HepG2 (cell line): ENCODE results near the gene PPIL6. TPM values are rescaled to one million over a fixed set of nuclear protein-coding genes. Genes with fewer than 3 reads are reported as not detected.

Source experiments
- ATAC-seq: fragments of 200-7000 bp; cut with Tn5 transposase; 3 replicates; pipeline ENCODE4 v1.9.1; 2020; ENCODE audit warnings: mild to moderate bottlenecking, moderate library complexity
- BruUV-seq: library from RNA; stranded (reverse); fragments of 400-500 nt; replicated peaks from 2 replicates; lab custom pipeline; 2021; lab: Mats Ljungman, UMichigan
- CTCF ChIA-PET: fragments of 300-600 bp; formaldehyde crosslinking; extraction: SDS; loops from one replicate; lab custom pipeline; 2021; ENCODE audit warnings: low total read pairs, inconsistent platforms, low intra/inter-chr PET ratio; lab: Yijun Ruan, JAX
- POLR2A ChIA-PET: fragments of 350-600 bp; sonication (Branson Sonifier 250); formaldehyde crosslinking; loops from one replicate; lab custom pipeline; 2020; ENCODE audit warnings: antibody characterized with exemption, inconsistent platforms; lab: Yijun Ruan, JAX
- DNase-seq: peaks from one replicate; pipeline ENCODE4 v3.0.0-alpha.2; 2015; ENCODE audit warnings: low spot score
- FAIRE-seq: peaks from 3 replicates; lab custom pipeline; 2011; peaks lifted over from hg19 to GRCh38; lab: Jason Lieb, UNC
- H2AFZ ChIP-seq: one replicate; pipeline ENCODE4 v1.6.1; 2011; ENCODE audit warnings: low read length, inconsistent platforms
- H3K27ac ChIP-seq: fragments of 300-600 bp; 3 replicates; pipeline ENCODE4 v1.8.0; 2011; ENCODE audit warnings: mixed run types, mild to moderate bottlenecking, mixed read lengths, low read length, inconsistent platforms; ENCODE audit not compliant: insufficient read depth; ENCODE audit errors: extremely low read length
- H3K27me3 ChIP-seq, 2 experiments: fragments of 200-600 bp in 1 of 2; 2 replicates in 1 of 2; 3 replicates in 1 of 2; pipeline versions ENCODE4 v1.6.0 to v1.8.0; 2011; ENCODE audit warnings: low read length in 2 of 2, mild to moderate bottlenecking in 2 of 2, moderate library complexity in 2 of 2, inconsistent platforms in 1 of 2; ENCODE audit not compliant: insufficient read depth in 2 of 2, control insufficient read depth in 1 of 2
- H3K36me3 ChIP-seq, 2 experiments: fragments of 200-600 bp in 1 of 2; replicated peaks in 1 of 2; 2 replicates in 1 of 2; 3 replicates in 1 of 2; pipeline versions ENCODE4 v1.5.1 to v1.8.0; 2011; ENCODE audit warnings: low read length in 2 of 2, inconsistent platforms in 1 of 2; ENCODE audit not compliant: insufficient read depth in 2 of 2, control insufficient read depth in 1 of 2
- H3K4me1 ChIP-seq: 2 replicates; pipeline ENCODE4 v1.5.1; 2012; ENCODE audit warnings: low read length, inconsistent platforms; ENCODE audit not compliant: insufficient read depth
- H3K4me2 ChIP-seq: 2 replicates; pipeline ENCODE4 v1.6.0; 2011; ENCODE audit warnings: low read depth, low read length, inconsistent platforms
- H3K4me3 ChIP-seq, 3 experiments: fragments of 200-600 bp in 1 of 3; sonication (generic), shearing (Covaris generic) in 1 of 3; replicated peaks in 1 of 3; 2 replicates each; pipeline ENCODE4 v1.5.1; 2011 to 2016; ENCODE audit warnings: low read length in 3 of 3, inconsistent platforms in 2 of 3, low read depth in 2 of 3, mild to moderate bottlenecking in 2 of 3, control low read depth in 1 of 3, mixed read lengths in 1 of 3; ENCODE audit not compliant: insufficient read depth in 1 of 3
- H3K79me2 ChIP-seq: one replicate; pipeline ENCODE4 v1.6.1; 2011; ENCODE audit warnings: low read length, inconsistent platforms; ENCODE audit not compliant: insufficient read depth
- H3K9ac ChIP-seq: 2 replicates; pipeline ENCODE4 v1.6.0; 2011; ENCODE audit warnings: mild to moderate bottlenecking, low read depth, low read length, inconsistent platforms; ENCODE audit not compliant: insufficient read depth
- H3K9me3 ChIP-seq: 2 replicates; pipeline ENCODE4 v1.5.1; 2012; ENCODE audit warnings: mild to moderate bottlenecking, low read length
- H4K20me1 ChIP-seq: 2 replicates; pipeline ENCODE4 v1.6.0; 2011; ENCODE audit warnings: inconsistent platforms, mild to moderate bottlenecking, low read length, moderate library complexity; ENCODE audit not compliant: insufficient read depth
- JUN ChIP-seq: sonication (generic); formaldehyde crosslinking; IDR thresholded peaks from 2 replicates; pipeline ENCODE4 v1.4.0; 2020; ENCODE audit warnings: mild to moderate bottlenecking, missing genetic modification reagents
- PHF8 ChIP-seq: sonication (generic); formaldehyde crosslinking; IDR thresholded peaks from 2 replicates; pipeline ENCODE4 v1.5.0; 2020; ENCODE audit warnings: missing genetic modification reagents
- WGBS: methylation state at CpG from one replicate; pipeline ENCODE4 v1.1.6; 2017; ENCODE audit warnings: low lambda C conversion rate; 5-methylcytosine and 5-hydroxymethylcytosine counted together
- in situ Hi-C: cut with HindIII; loops from 2 replicates; pipeline ENCODE4 v1.10.0; 2017; ENCODE audit warnings: low pct_unique_long_range_greater_than_20kb; ENCODE audit not compliant: extremely low pct_ligation_motif_present
- intact Hi-C: fragments of 100-400 bp; cut with micrococcal nuclease; formaldehyde crosslinking; loops from one replicate; pipeline ENCODE4 v1.10.0; 2022; ENCODE audit not compliant: unreplicated experiment
- polyA plus RNA-seq, 8 experiments: library from polyadenylated mRNA; depleted of rRNA in 3 of 8; stranded (reverse) in 7 of 8; unstranded in 1 of 8; fragments of >200 nt; fragmentation: Illumina TruSeq in 4 of 8; extraction: Trizol in 4 of 8; gene quantifications; 2 replicates each; pipeline versions ENCODE4 v1.2.1 to v1.2.3, GENCODE V29; 2011 to 2016; ENCODE audit warnings: low read depth in 4 of 8, missing spikeins in 1 of 8, mixed read lengths in 1 of 8; ENCODE audit not compliant: insufficient read depth in 1 of 8
- total RNA-seq, 5 experiments: library from RNA; depleted of rRNA; stranded (reverse); fragments of >200 nt; fragmentation: Illumina TruSeq; extraction: Trizol; gene quantifications; 2 replicates each; pipeline ENCODE4 v1.2.3, GENCODE V29; 2016; ENCODE audit warnings: low read depth in 1 of 5
- TF ChIP-seq, protein P1 (sequence below): IDR thresholded peaks from 2 replicates; pipeline ENCODE4 v1.6.1; 2016
- TF ChIP-seq, protein P2 (sequence below): sonication (generic); formaldehyde crosslinking; conservative IDR thresholded peaks from 2 replicates; pipeline ENCODE4 v1.4.0; 2020; ENCODE audit warnings: mild to moderate bottlenecking, missing genetic modification reagents, moderate library complexity
- TF ChIP-seq, protein P3 (sequence below): sonication (generic); formaldehyde crosslinking; IDR thresholded peaks from 2 replicates; pipeline ENCODE4 v1.4.0; 2020; ENCODE audit warnings: missing genetic modification reagents

The PPIL6 gene
- total and polyA plus RNA-seq, 2 of the 13 experiments (the other 11 are each of a cell fraction or from before 2014, with no cell fraction given): 0.22 to 0.46 TPM

DNA sequence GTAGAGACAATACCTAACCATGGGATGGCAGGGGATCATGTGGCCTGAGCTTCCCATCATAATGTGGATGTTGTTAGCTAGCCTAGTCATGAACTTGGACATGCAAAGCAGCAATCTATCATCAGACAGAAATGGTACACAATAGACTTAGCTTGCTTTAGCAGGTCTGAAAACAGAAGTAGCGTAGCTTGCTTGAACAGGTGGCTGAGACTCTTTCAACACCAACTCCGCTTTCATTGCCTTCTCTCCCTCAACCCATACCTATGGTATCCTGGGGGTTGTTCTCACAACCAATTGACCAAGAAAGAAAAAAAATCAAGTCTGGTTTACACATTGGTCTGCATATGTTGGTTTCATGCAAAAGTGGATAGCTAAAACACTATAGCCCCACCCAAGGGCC, 81.2 kb downstream of the PPIL6 start:
- H3K27ac ChIP-seq: no peak overlapping the region
- TF ChIP-seq JUN (no peak), PHF8 (CRISPR knock-in tag) (no peak)
- TF ChIP-seq, protein P1, sequence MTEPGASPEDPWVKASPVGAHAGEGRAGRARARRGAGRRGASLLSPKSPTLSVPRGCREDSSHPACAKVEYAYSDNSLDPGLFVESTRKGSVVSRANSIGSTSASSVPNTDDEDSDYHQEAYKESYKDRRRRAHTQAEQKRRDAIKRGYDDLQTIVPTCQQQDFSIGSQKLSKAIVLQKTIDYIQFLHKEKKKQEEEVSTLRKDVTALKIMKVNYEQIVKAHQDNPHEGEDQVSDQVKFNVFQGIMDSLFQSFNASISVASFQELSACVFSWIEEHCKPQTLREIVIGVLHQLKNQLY (CRISPR knock-in tag): no peak
- TF ChIP-seq, protein P2, sequence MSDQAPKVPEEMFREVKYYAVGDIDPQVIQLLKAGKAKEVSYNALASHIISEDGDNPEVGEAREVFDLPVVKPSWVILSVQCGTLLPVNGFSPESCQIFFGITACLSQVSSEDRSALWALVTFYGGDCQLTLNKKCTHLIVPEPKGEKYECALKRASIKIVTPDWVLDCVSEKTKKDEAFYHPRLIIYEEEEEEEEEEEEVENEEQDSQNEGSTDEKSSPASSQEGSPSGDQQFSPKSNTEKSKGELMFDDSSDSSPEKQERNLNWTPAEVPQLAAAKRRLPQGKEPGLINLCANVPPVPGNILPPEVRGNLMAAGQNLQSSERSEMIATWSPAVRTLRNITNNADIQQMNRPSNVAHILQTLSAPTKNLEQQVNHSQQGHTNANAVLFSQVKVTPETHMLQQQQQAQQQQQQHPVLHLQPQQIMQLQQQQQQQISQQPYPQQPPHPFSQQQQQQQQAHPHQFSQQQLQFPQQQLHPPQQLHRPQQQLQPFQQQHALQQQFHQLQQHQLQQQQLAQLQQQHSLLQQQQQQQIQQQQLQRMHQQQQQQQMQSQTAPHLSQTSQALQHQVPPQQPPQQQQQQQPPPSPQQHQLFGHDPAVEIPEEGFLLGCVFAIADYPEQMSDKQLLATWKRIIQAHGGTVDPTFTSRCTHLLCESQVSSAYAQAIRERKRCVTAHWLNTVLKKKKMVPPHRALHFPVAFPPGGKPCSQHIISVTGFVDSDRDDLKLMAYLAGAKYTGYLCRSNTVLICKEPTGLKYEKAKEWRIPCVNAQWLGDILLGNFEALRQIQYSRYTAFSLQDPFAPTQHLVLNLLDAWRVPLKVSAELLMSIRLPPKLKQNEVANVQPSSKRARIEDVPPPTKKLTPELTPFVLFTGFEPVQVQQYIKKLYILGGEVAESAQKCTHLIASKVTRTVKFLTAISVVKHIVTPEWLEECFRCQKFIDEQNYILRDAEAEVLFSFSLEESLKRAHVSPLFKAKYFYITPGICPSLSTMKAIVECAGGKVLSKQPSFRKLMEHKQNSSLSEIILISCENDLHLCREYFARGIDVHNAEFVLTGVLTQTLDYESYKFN: no peak
- TF ChIP-seq, protein P3, sequence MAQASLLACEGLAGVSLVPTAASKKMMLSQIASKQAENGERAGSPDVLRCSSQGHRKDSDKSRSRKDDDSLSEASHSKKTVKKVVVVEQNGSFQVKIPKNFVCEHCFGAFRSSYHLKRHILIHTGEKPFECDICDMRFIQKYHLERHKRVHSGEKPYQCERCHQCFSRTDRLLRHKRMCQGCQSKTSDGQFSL (CRISPR knock-in tag): no peak
- TF ChIP-seq, all 625 proteins: peak for 0
- intact Hi-C loops (no loop called here), in situ Hi-C loops (no loop called here)
- H3K4me1 ChIP-seq: no peaks in the 10 kb centered on the region
- H3K9ac ChIP-seq: no peak overlapping the region
- ChIA-PET POLR2A (no interaction called here), CTCF (no interaction called here)
- WGBS: 98% methylated on average over 2 of the region's 2 CpGs
- no peak for ATAC-seq
- H3K4me3 ChIP-seq: no peak overlapping the region
- 0 out of 2 replicates have a peak, but pooled peaks cover 6% of the 10 kb centered on the region for H4K20me1 ChIP-seq
- H3K27me3 ChIP-seq: no peaks in the 10 kb centered on the region
- DNase-seq: no peak
- H2AFZ ChIP-seq: no peak overlapping the region
- no peak overlapping the region for H3K4me2 ChIP-seq
- no peak for FAIRE-seq
- no peaks in the 10 kb centered on the region for H3K79me2 ChIP-seq
- peaks cover 1 to 36% of the 10 kb centered on the region in 2 experiments for H3K36me3 ChIP-seq
- peaks cover 17% of the 10 kb centered on the region for H3K9me3 ChIP-seq
- BruUV-seq: no TSS peak
